Measurements from ENCODE around the gene CDH1.

CDH1 gene

GRCh38 chr16:68884401-68884800 is 147.3 kb downstream of the CDH1 start:
- TF ChIP-seq CTCF (IDR thresholded peaks at IDR 0.05; ENCODE audit: low read length, missing control alignments): no peak
- H3K4me3 ChIP-seq (replicated peaks; ENCODE audit: low read depth, low read length): no peak overlapping the region
- no peak for DNase-seq (ENCODE audit: low read depth)
